H9 (cell line): ENCODE results near the gene EFHD1. TPM values are rescaled to one million over a fixed set of nuclear protein-coding genes. Genes with fewer than 3 reads are reported as not detected.

Experiments
- DNase-seq: peaks from one replicate; pipeline ENCODE4 v3.0.0-alpha.2; 2017
- H2AFZ ChIP-seq: one replicate; pipeline ENCODE4 v1.6.1; 2013; ENCODE audit warnings: mild to moderate bottlenecking, low read length, control low read depth, moderate library complexity
- H2AK5ac ChIP-seq: 2 replicates; pipeline ENCODE4 v1.6.1; 2013; ENCODE audit warnings: low read length, control low read depth, mixed read lengths; ENCODE audit not compliant: insufficient read length
- H2BK120ac ChIP-seq: one replicate; pipeline ENCODE4 v1.6.1; 2013; ENCODE audit warnings: low read depth, mild to moderate bottlenecking, low read length, control low read depth, inconsistent platforms; ENCODE audit not compliant: poor library complexity, severe bottlenecking
- H2BK12ac ChIP-seq: 2 replicates; pipeline ENCODE4 v1.6.1; 2013; ENCODE audit warnings: low read length, control low read depth, mixed read lengths, low read depth; ENCODE audit not compliant: insufficient read length
- H2BK15ac ChIP-seq: 2 replicates; pipeline ENCODE4 v1.6.1; 2013; ENCODE audit warnings: low read depth, low read length, control low read depth
- H2BK20ac ChIP-seq: one replicate; pipeline ENCODE4 v1.6.1; 2013; ENCODE audit warnings: low read depth, mild to moderate bottlenecking, low read length, control low read depth, inconsistent platforms; ENCODE audit not compliant: poor library complexity, severe bottlenecking
- H2BK5ac ChIP-seq: 2 replicates; pipeline ENCODE4 v1.6.1; 2013; ENCODE audit warnings: low read length, control low read depth, mixed read lengths; ENCODE audit not compliant: insufficient read length
- H3K14ac ChIP-seq: 2 replicates; pipeline ENCODE4 v1.6.1; 2013; ENCODE audit warnings: low read length, control low read depth; ENCODE audit not compliant: insufficient read depth
- H3K18ac ChIP-seq: 2 replicates; pipeline ENCODE4 v1.6.1; 2013; ENCODE audit warnings: low read depth, mild to moderate bottlenecking, mixed read lengths, low read length, control low read depth; ENCODE audit not compliant: insufficient read length
- H3K23ac ChIP-seq: 2 replicates; pipeline ENCODE4 v1.6.1; 2013; ENCODE audit warnings: low read length, control low read depth, mixed read lengths, low read depth; ENCODE audit not compliant: insufficient read length
- H3K23me2 ChIP-seq: 2 replicates; pipeline ENCODE4 v1.6.1; 2013; ENCODE audit warnings: low read depth, mild to moderate bottlenecking, mixed read lengths, low read length, control low read depth; ENCODE audit not compliant: insufficient read length, poor library complexity, severe bottlenecking
- H3K27ac ChIP-seq: 2 replicates; pipeline ENCODE4 v1.5.1; 2013; ENCODE audit warnings: low read length, control low read depth, mixed read lengths, low read depth; ENCODE audit not compliant: insufficient read length
- H3K27me3 ChIP-seq: 2 replicates; pipeline ENCODE4 v1.6.1; 2013; ENCODE audit warnings: low read length, control low read depth, inconsistent platforms; ENCODE audit not compliant: insufficient read depth
- H3K4ac ChIP-seq: 2 replicates; pipeline ENCODE4 v1.6.1; 2013; ENCODE audit warnings: low read depth, mild to moderate bottlenecking, control low read depth, inconsistent platforms, low read length, moderate library complexity
- H3K4me1 ChIP-seq: 2 replicates; pipeline ENCODE4 v1.6.1; 2013; ENCODE audit warnings: low read length, control low read depth, inconsistent platforms; ENCODE audit not compliant: insufficient read depth
- H3K4me2 ChIP-seq: 2 replicates; pipeline ENCODE4 v1.6.1; 2013; ENCODE audit warnings: low read length, control low read depth, mixed read lengths; ENCODE audit not compliant: insufficient read length, insufficient read depth
- H3K56ac ChIP-seq: 2 replicates; pipeline ENCODE4 v1.6.1; 2013; ENCODE audit warnings: low read depth, mild to moderate bottlenecking, mixed read lengths, low read length, control low read depth; ENCODE audit not compliant: insufficient read length
- H3K79me1 ChIP-seq: 2 replicates; pipeline ENCODE4 v1.6.1; 2013; ENCODE audit warnings: low read depth, mild to moderate bottlenecking, moderate library complexity, low read length, control low read depth, inconsistent platforms; ENCODE audit not compliant: insufficient read depth, poor library complexity, severe bottlenecking
- H3K79me2 ChIP-seq: 2 replicates; pipeline ENCODE4 v1.6.1; 2013; ENCODE audit warnings: low read length, control low read depth, inconsistent platforms; ENCODE audit not compliant: insufficient read depth
- H3K9ac ChIP-seq: 2 replicates; pipeline ENCODE4 v1.6.1; 2013; ENCODE audit warnings: low read length, control low read depth, mixed read lengths; ENCODE audit not compliant: insufficient read length; ENCODE audit errors: extremely low read depth
- H3K9me3 ChIP-seq: one replicate; pipeline ENCODE4 v1.6.1; 2013; ENCODE audit warnings: low read depth, low read length, inconsistent platforms; ENCODE audit not compliant: control insufficient read depth
- H3T11ph ChIP-seq: one replicate; pipeline ENCODE4 v1.6.1; 2013; ENCODE audit warnings: mild to moderate bottlenecking, low read length, control low read depth, inconsistent platforms
- H4K20me1 ChIP-seq: one replicate; pipeline ENCODE4 v1.6.1; 2013; ENCODE audit not compliant: control insufficient read depth, insufficient read length, insufficient read depth
- H4K5ac ChIP-seq: 2 replicates; pipeline ENCODE4 v1.6.1; 2013; ENCODE audit warnings: low read depth, mild to moderate bottlenecking, mixed read lengths, low read length, control low read depth; ENCODE audit not compliant: insufficient read length
- H4K8ac ChIP-seq: replicated peaks from 2 replicates; pipeline ENCODE4 v1.6.1; 2013; ENCODE audit warnings: low read length, control low read depth, mixed read lengths, low read depth; ENCODE audit not compliant: insufficient read length
- H4K91ac ChIP-seq: 2 replicates; pipeline ENCODE4 v1.6.1; 2013; ENCODE audit warnings: low read depth, mild to moderate bottlenecking, moderate library complexity, mixed read lengths, low read length, control low read depth; ENCODE audit not compliant: insufficient read length
- H3K27ac Mint-ChIP-seq, 3 experiments: 2 replicates in 2 of 3; 3 replicates in 1 of 3; pipeline ENCODE4 v1.8.0; 2020 to 2021; ENCODE audit warnings: mixed read lengths in 3 of 3, mild to moderate bottlenecking in 1 of 3, moderate library complexity in 1 of 3
- H3K27me3 Mint-ChIP-seq: 2 replicates; pipeline ENCODE4 v1.8.0; 2021; ENCODE audit warnings: low read depth, mild to moderate bottlenecking, moderate library complexity, mixed read lengths
- H3K36me3 Mint-ChIP-seq, 3 experiments: 2 replicates in 2 of 3; 3 replicates in 1 of 3; pipeline ENCODE4 v1.8.0; 2020 to 2021; ENCODE audit warnings: low read depth in 3 of 3, mixed read lengths in 3 of 3; ENCODE audit not compliant: insufficient read depth in 1 of 3
- H3K4me1 Mint-ChIP-seq, 2 experiments: 2 replicates each; pipeline ENCODE4 v1.8.0; 2020; ENCODE audit warnings: mixed read lengths in 2 of 2
- H3K4me3 Mint-ChIP-seq, 2 experiments: 2 replicates in 1 of 2; 3 replicates in 1 of 2; pipeline ENCODE4 v1.8.0; 2020 to 2021; ENCODE audit warnings: mild to moderate bottlenecking in 2 of 2, mixed read lengths in 2 of 2, moderate library complexity in 1 of 2
- H3K9me3 Mint-ChIP-seq, 2 experiments: 2 replicates in 1 of 2; 3 replicates in 1 of 2; pipeline ENCODE4 v1.8.0; 2020; ENCODE audit warnings: mild to moderate bottlenecking in 2 of 2, mixed read lengths in 2 of 2, moderate library complexity in 1 of 2
- WGBS: extraction: QIAGEN DNeasy Blood & Tissue Kit; methylation state at CpG from one replicate; pipeline ENCODE4 v1.1.7; 2013; ENCODE audit warnings: missing lambda C conversion rate, low lambda C conversion rate, mixed read lengths; ENCODE audit not compliant: insufficient read length; ENCODE audit errors: extremely low coverage; 5-methylcytosine and 5-hydroxymethylcytosine counted together
- total RNA-seq: library from RNA; stranded (reverse); gene quantifications from 2 replicates; pipeline ENCODE4 v1.2.1, GENCODE V29; 2021
- TF ChIP-seq, protein P1 (sequence below): fragments of 200-600 bp; sonication (generic); conservative IDR thresholded peaks from 3 replicates; pipeline ENCODE4 v1.8.0; 2021; ENCODE audit warnings: antibody characterized with exemption, mild to moderate bottlenecking

Gene EFHD1
- total RNA-seq, 1 experiment from 2014 or later = 2.8 TPM

DNA sequence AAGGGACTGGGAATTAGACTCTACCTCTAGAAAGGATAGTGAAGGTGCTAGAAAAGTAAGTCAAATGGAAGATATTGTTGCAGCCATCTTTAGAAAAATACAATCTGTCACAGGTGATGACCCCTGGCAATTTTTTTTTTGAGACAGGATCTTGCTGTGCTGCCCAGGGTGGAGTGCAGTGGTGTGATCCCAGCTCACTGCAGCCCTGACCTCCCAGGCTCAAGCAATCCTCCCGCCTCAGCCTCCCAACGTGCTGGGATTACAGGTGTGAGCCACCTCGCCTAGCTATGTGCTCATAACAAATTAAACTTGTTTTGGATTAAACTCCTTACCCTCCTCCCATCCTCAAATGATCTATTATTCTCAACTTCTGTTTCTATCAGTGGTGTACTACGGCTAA is 59.9 kb downstream of the EFHD1 start:
- Mint-ChIP-seq H3K36me3 (no peaks in the 10 kb centered on the region), H3K9me3 (no peaks in the 10 kb centered on the region; a peak in 2 of 5 replicates), H3K27me3 (no peaks in the 10 kb centered on the region), H3K27ac (no peak overlapping the region; a peak in 1 of 7 replicates), H3K4me3 (no peak overlapping the region), H3K4me1 (peaks cover 7 to 9% of the 10 kb centered on the region in 2 experiments)
- Histone ChIP-seq H2AK5ac (no peak overlapping the region), H3T11ph (no peak overlapping the region), H3K4me1 (no peaks in the 10 kb centered on the region), H2BK15ac (no peak overlapping the region), H4K20me1 (no peaks in the 10 kb centered on the region), H3K9ac (no peak overlapping the region), H3K79me2 (peaks cover 6% of the 10 kb centered on the region; the same call in 1 of the 2 replicates), H4K5ac (no peak overlapping the region), H2BK5ac (no peak overlapping the region), H3K9me3 (no peaks in the 10 kb centered on the region), H2AFZ (no peak overlapping the region), H3K4me2 (no peak overlapping the region), H3K27me3 (no peaks in the 10 kb centered on the region), H2BK12ac (no peak overlapping the region), H3K56ac (no peak overlapping the region), H3K18ac (no peak overlapping the region), H3K23ac (no peak overlapping the region), H3K4ac (no peak overlapping the region), H4K8ac (no peak overlapping the region), H2BK120ac (no peak overlapping the region), H3K27ac (no peak overlapping the region), H3K14ac (no peak overlapping the region), H2BK20ac (no peak overlapping the region), H3K79me1 (no peaks in the 10 kb centered on the region), H3K23me2 (peaks cover 3% of the 10 kb centered on the region), H4K91ac (no peak overlapping the region)
- DNase-seq = no peak
- no CpG with 5 or more reads among the region's 4 CpGs for WGBS
- TF ChIP-seq, protein P1, sequence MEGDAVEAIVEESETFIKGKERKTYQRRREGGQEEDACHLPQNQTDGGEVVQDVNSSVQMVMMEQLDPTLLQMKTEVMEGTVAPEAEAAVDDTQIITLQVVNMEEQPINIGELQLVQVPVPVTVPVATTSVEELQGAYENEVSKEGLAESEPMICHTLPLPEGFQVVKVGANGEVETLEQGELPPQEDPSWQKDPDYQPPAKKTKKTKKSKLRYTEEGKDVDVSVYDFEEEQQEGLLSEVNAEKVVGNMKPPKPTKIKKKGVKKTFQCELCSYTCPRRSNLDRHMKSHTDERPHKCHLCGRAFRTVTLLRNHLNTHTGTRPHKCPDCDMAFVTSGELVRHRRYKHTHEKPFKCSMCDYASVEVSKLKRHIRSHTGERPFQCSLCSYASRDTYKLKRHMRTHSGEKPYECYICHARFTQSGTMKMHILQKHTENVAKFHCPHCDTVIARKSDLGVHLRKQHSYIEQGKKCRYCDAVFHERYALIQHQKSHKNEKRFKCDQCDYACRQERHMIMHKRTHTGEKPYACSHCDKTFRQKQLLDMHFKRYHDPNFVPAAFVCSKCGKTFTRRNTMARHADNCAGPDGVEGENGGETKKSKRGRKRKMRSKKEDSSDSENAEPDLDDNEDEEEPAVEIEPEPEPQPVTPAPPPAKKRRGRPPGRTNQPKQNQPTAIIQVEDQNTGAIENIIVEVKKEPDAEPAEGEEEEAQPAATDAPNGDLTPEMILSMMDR = no peak
